Lung (tissue), 12 donors: ENCODE measurements around the gene SAP25. TPM values are rescaled to one million over a fixed set of nuclear protein-coding genes. Genes with fewer than 3 reads are reported as not detected.
"Not testable (repeated sequence)": the region's sequence is repeated elsewhere in the genome, so short reads cannot be mapped to it uniquely, and the experiment has no call there.

Experiments used
- ATAC-seq: fragments of 200-7000 bp; cut with Tn5 transposase; one replicate; pipeline ENCODE4 v1.9.1; 2020; ENCODE audit warnings: moderate number of reproducible peaks; ENCODE audit not compliant: insufficient read depth, low FRiP score
- DNase-seq, 3 donors: peaks; one replicate each; pipeline ENCODE4 v3.0.0-alpha.2; 2013 to 2017
- H3K27ac ChIP-seq, 2 donors: one replicate each; pipeline ENCODE4 v1.5.1; 2013; ENCODE audit warnings: mild to moderate bottlenecking in 2 of 2, moderate library complexity in 2 of 2, control low read depth in 1 of 2, inconsistent platforms in 1 of 2, low read depth in 1 of 2, low read length in 1 of 2
- H3K27me3 ChIP-seq, 3 donors: one replicate each; pipeline ENCODE4 v1.5.1; 2013; ENCODE audit warnings: low read length in 2 of 3; ENCODE audit not compliant: control insufficient read depth in 3 of 3, insufficient read depth in 3 of 3
- H3K36me3 ChIP-seq, 4 donors: one replicate each; pipeline ENCODE4 v1.5.1; 2013; ENCODE audit warnings: low read length in 4 of 4, mild to moderate bottlenecking in 1 of 4, moderate library complexity in 1 of 4; ENCODE audit not compliant: control insufficient read depth in 4 of 4, insufficient read depth in 4 of 4
- H3K4me1 ChIP-seq, 5 donors: one replicate each; pipeline ENCODE4 v1.5.1; 2013; ENCODE audit warnings: low read length in 5 of 5, mild to moderate bottlenecking in 2 of 5, moderate library complexity in 1 of 5; ENCODE audit not compliant: control insufficient read depth in 5 of 5, insufficient read depth in 5 of 5
- H3K4me3 ChIP-seq: one replicate; pipeline ENCODE4 v1.5.1; 2013; ENCODE audit warnings: mild to moderate bottlenecking, control low read depth, moderate library complexity
- H3K9ac ChIP-seq, 2 donors: one replicate each; pipeline ENCODE4 v1.5.1; 2013; ENCODE audit warnings: low read length in 2 of 2, control low read depth in 1 of 2; ENCODE audit not compliant: insufficient read depth in 1 of 2
- H3K9me3 ChIP-seq, 4 donors: one replicate each; pipeline ENCODE4 v1.5.1; 2013; ENCODE audit warnings: low read length in 3 of 4, mild to moderate bottlenecking in 1 of 4, moderate library complexity in 1 of 4; ENCODE audit not compliant: control insufficient read depth in 4 of 4, insufficient read depth in 3 of 4
- WGBS, 2 donors: extraction: QIAGEN DNeasy Blood & Tissue Kit; methylation state at CpG; one replicate each; pipeline ENCODE4 v1.1.7; 2013; 5-methylcytosine and 5-hydroxymethylcytosine counted together
- polyA plus RNA-seq, 2 donors: library from polyadenylated mRNA; stranded (reverse); fragments of 200-250 nt; gene quantifications; one replicate each; pipeline ENCODE4 v1.2.1, GENCODE V29; 2013
- total RNA-seq, 2 donors: library from RNA; depleted of rRNA in 1 of 2; stranded (reverse); fragments of >200 nt in 1 of 2; gene quantifications; one replicate each; pipeline ENCODE4 v1.2.1, GENCODE V29; 2014 to 2021
- TF ChIP-seq, protein P1 (sequence below): IDR thresholded peaks from 2 replicates; pipeline ENCODE4 v1.5.1; 2012; ENCODE audit warnings: mild to moderate bottlenecking; ENCODE audit errors: control extremely low read depth, extremely low read depth
- donor health status: control.
- donor health status: control.
- donor health status: Bipolar disorder and iron deficiency.
- donor health status: healthy.
- donor health status: DM: yes; HTN: yes; CAD: no.

Gene SAP25
- total and polyA plus RNA-seq, 4 donors, result 1.9 to 9.9 (median 6.2) TPM

DNA sequence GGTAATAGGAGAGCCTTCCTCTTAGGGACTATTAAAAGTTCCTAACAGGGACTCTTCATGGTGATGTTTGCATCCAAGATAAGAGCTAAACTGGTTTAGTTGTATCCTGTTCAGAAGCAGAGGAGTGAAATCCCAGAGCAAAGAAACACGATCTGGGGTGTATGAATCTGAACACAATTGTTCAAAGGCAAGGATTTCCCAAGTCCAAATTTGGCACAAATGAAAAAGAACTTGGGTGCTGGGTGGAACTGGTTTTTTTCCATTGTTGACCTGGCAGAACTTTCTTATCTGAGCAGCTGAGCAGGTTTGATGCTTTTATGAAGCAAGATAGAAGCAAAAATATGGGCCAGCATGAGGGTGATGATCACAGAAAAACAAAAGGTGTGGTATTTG lies 28.7 kb downstream of the SAP25 start:
- no peaks in the 10 kb centered on the region for H3K27me3 ChIP-seq
- no peak for ATAC-seq
- no peaks in the 10 kb centered on the region for H3K9me3 ChIP-seq
- peaks cover 0 to 6% (median 0%) of the 10 kb centered on the region in 4 donors for H3K36me3 ChIP-seq
- peak in 2 of 3 donors; percentile 30 to 54 for DNase-seq
- peaks cover 1 to 39% (median 24%) of the 10 kb centered on the region in 5 donors for H3K4me1 ChIP-seq
- peak overlapping the region; percentile 92 to 95 for H3K27ac ChIP-seq
- no peak overlapping the region for H3K4me3 ChIP-seq
- TF ChIP-seq, protein P1, sequence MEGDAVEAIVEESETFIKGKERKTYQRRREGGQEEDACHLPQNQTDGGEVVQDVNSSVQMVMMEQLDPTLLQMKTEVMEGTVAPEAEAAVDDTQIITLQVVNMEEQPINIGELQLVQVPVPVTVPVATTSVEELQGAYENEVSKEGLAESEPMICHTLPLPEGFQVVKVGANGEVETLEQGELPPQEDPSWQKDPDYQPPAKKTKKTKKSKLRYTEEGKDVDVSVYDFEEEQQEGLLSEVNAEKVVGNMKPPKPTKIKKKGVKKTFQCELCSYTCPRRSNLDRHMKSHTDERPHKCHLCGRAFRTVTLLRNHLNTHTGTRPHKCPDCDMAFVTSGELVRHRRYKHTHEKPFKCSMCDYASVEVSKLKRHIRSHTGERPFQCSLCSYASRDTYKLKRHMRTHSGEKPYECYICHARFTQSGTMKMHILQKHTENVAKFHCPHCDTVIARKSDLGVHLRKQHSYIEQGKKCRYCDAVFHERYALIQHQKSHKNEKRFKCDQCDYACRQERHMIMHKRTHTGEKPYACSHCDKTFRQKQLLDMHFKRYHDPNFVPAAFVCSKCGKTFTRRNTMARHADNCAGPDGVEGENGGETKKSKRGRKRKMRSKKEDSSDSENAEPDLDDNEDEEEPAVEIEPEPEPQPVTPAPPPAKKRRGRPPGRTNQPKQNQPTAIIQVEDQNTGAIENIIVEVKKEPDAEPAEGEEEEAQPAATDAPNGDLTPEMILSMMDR, result no peak
- peak overlapping the region in 1 of 2 donors; percentile 15 for H3K9ac ChIP-seq
- 19 to 62% methylated on average over 1 of the region's 1 CpG for WGBS, 2 donors

DNA sequence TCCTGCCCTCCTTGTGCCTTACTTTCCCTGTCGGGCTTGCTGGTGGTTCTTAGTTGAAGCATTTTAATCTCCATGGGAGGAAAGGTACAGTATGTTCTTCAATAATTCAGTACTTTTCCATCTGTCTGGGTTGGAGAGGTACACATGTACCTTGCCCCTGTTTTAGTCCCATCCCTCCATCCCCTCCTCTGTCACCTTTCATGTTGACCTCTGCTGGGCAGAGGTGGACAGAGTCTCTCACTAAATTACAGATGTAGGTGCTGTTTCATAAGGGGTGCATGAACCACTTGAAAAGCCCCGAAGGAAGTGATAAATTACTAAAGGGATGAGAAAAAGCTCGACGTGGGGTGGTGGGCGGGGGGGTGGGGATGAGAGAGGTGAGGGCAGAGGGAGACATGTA lies 29.3 kb downstream of the SAP25 start:
- no peak for DNase-seq
- no peak for ATAC-seq
- Histone ChIP-seq H3K27ac (peak overlapping the region; percentile 92 to 95), H3K27me3 (no peaks in the 10 kb centered on the region), H3K36me3 (peaks cover 0 to 5% (median 0%) of the 10 kb centered on the region in 4 donors), H3K9me3 (no peaks in the 10 kb centered on the region), H3K4me3 (no peak overlapping the region), H3K4me1 (peaks cover 2 to 39% (median 28%) of the 10 kb centered on the region in 5 donors), H3K9ac (no peak overlapping the region)
- WGBS, 2 donors, result 40 to 58% methylated on average over 5 of the region's 5 CpGs
- TF ChIP-seq, protein P1, result no peak

DNA sequence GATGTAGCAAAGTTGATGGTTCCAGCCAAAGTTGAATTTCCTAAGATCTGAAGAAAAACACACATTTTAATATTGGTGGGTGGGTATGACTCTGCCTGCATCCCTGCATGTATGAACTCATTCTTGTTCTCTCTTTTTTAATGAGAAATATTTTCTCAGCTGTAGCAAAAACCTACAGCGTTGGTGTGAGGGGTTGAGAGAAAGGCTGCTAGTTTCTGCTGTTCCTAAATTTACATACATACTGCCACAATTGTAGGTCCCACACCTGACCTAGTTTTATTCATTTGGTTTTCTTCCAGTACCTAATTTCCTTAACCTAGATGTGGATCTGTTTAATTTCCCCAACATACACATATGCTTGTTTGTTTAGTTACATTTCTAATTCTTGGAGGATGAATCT lies 30.1 kb downstream of the SAP25 start:
- Histone ChIP-seq H3K36me3 (no peaks in the 10 kb centered on the region), H3K9me3 (no peaks in the 10 kb centered on the region), H3K27me3 (no peaks in the 10 kb centered on the region), H3K4me1 (peaks cover 2 to 39% (median 28%) of the 10 kb centered on the region in 5 donors), H3K4me3 (no peak overlapping the region), H3K9ac (no peak overlapping the region), H3K27ac (no peak overlapping the region)
- DNase-seq, result no peak
- no peak for ATAC-seq
- WGBS, 2 donors, result 68 to 88% methylated on average over 1 of the region's 1 CpG
- TF ChIP-seq, protein P1, result no peak

GRCh38 chr7:100541309-100541708 lies 32.4 kb downstream of the SAP25 start:
- H3K9me3 ChIP-seq, H3K27ac ChIP-seq, H3K4me3 ChIP-seq, DNase-seq, H3K27me3 ChIP-seq, H3K36me3 ChIP-seq, ATAC-seq, H3K9ac ChIP-seq: not testable (repeated sequence)
- WGBS, 2 donors, result 75 to 77% methylated on average over 7 of the region's 7 CpGs
- H3K4me1 ChIP-seq, result peaks cover 2 to 22% (median 16%) of the 10 kb centered on the region in 5 donors
